WTC11 (cell line): Measurements from ENCODE around the gene CELSR3. TPM values are rescaled to one million over a fixed set of nuclear protein-coding genes. Genes with fewer than 3 reads are reported as not detected.

Experiments used
- ATAC-seq: fragments of 200-7000 bp; cut with Tn5 transposase; 2 replicates; pipeline ENCODE4 v1.10.0; 2021; ENCODE audit warnings: mild to moderate bottlenecking, moderate library complexity
- CTCF ChIA-PET: fragments of 300-600 bp; sonication (Branson Sonifier 250); formaldehyde crosslinking; loops from one replicate; lab custom pipeline; 2021; ENCODE audit warnings: antibody characterized with exemption; lab: Charles Lee
- POLR2A ChIA-PET: fragments of 350-600 bp; sonication (Branson Sonifier 250); formaldehyde crosslinking; loops from one replicate; lab custom pipeline; 2021; ENCODE audit warnings: antibody characterized with exemption; lab: Charles Lee
- DNase-seq: peaks from one replicate; pipeline ENCODE4 v3.0.0; 2021; ENCODE audit warnings: low spot score
- H3K27ac Mint-ChIP-seq: 2 replicates; pipeline ENCODE4 v1.8.0; 2021; ENCODE audit warnings: mixed read lengths
- H3K27me3 Mint-ChIP-seq: 2 replicates; pipeline ENCODE4 v1.8.0; 2021; ENCODE audit warnings: low read depth, mild to moderate bottlenecking, moderate library complexity, mixed read lengths
- H3K36me3 Mint-ChIP-seq: 2 replicates; pipeline ENCODE4 v1.8.0; 2021; ENCODE audit warnings: mixed read lengths
- H3K4me1 Mint-ChIP-seq: 2 replicates; pipeline ENCODE4 v1.8.0; 2022; ENCODE audit warnings: mixed read lengths
- H3K4me3 Mint-ChIP-seq: 2 replicates; pipeline ENCODE4 v1.8.0; 2021; ENCODE audit warnings: mild to moderate bottlenecking, moderate library complexity, mixed read lengths
- H3K9me3 Mint-ChIP-seq: 2 replicates; pipeline ENCODE4 v1.8.0; 2021; ENCODE audit warnings: mixed read lengths
- CBFB ChIP-seq: sonication (generic); formaldehyde crosslinking; IDR thresholded peaks from 2 replicates; pipeline ENCODE4 v1.8.1; 2022; ENCODE audit warnings: mild to moderate bottlenecking, low read depth, missing genetic modification reagents
- CREM ChIP-seq: sonication (generic); formaldehyde crosslinking; IDR thresholded peaks from 2 replicates; pipeline ENCODE4 v1.8.1; 2022; ENCODE audit warnings: mild to moderate bottlenecking, missing genetic modification reagents, moderate library complexity
- GRHL2 ChIP-seq: fragments of 250-450 bp; sonication (Bioruptor Pico); IDR thresholded peaks from 2 replicates; pipeline ENCODE4 v1.8.0; 2022; ENCODE audit warnings: mild to moderate bottlenecking, moderate library complexity; ENCODE audit not compliant: insufficient replicate concordance, severe bottlenecking
- GTF2I ChIP-seq: fragments of 250-450 bp; sonication (Bioruptor Pico); conservative IDR thresholded peaks from 2 replicates; pipeline ENCODE4 v1.4.0; 2021; ENCODE audit warnings: mild to moderate bottlenecking
- HMGA2 ChIP-seq: fragments of 250-450 bp; sonication (Bioruptor Pico); IDR thresholded peaks from 2 replicates; pipeline ENCODE4 v1.4.0; 2021; ENCODE audit warnings: mild to moderate bottlenecking, moderate library complexity
- IRF2 ChIP-seq: sonication (generic); formaldehyde crosslinking; IDR thresholded peaks from 2 replicates; pipeline ENCODE4 v1.8.0; 2022; ENCODE audit warnings: low read depth, missing genetic modification reagents, borderline replicate concordance
- KAT7 ChIP-seq: sonication (generic); formaldehyde crosslinking; IDR thresholded peaks from 2 replicates; pipeline ENCODE4 v1.8.1; 2023; ENCODE audit warnings: missing genetic modification reagents, mild to moderate bottlenecking, borderline replicate concordance
- MXD4 ChIP-seq: fragments of 250-450 bp; sonication (Bioruptor Pico); IDR thresholded peaks from 2 replicates; pipeline ENCODE4 v1.8.0; 2021; ENCODE audit warnings: mild to moderate bottlenecking, moderate library complexity, borderline replicate concordance
- NR3C1 ChIP-seq: sonication (generic); formaldehyde crosslinking; conservative IDR thresholded peaks from 2 replicates; pipeline ENCODE4 v1.8.1; 2023; ENCODE audit warnings: low read depth, mild to moderate bottlenecking, missing genetic modification reagents
- PRRX2 ChIP-seq: fragments of 250-450 bp; sonication (Bioruptor Pico); IDR thresholded peaks from 2 replicates; pipeline ENCODE4 v1.8.0; 2021; ENCODE audit warnings: mild to moderate bottlenecking
- RELA ChIP-seq: sonication (generic); formaldehyde crosslinking; IDR thresholded peaks from 2 replicates; pipeline ENCODE4 v1.8.1; 2022; ENCODE audit warnings: missing genetic modification reagents, mild to moderate bottlenecking, borderline replicate concordance
- SP1 ChIP-seq: sonication (generic); formaldehyde crosslinking; conservative IDR thresholded peaks from 2 replicates; pipeline ENCODE4 v1.8.1; 2022; ENCODE audit warnings: missing genetic modification reagents
- TCF7 ChIP-seq: sonication (generic); formaldehyde crosslinking; IDR thresholded peaks from 2 replicates; pipeline ENCODE4 v1.8.0; 2022; ENCODE audit warnings: mild to moderate bottlenecking, low read depth, missing genetic modification reagents, moderate library complexity
- TEAD1 ChIP-seq: sonication (generic); formaldehyde crosslinking; IDR thresholded peaks from 2 replicates; pipeline ENCODE4 v1.8.0; 2022; ENCODE audit warnings: mild to moderate bottlenecking, missing genetic modification reagents
- TEAD4 ChIP-seq: sonication (generic); formaldehyde crosslinking; IDR thresholded peaks from 2 replicates; pipeline ENCODE4 v1.8.0; 2022; ENCODE audit warnings: mild to moderate bottlenecking, missing genetic modification reagents
- ZNF671 ChIP-seq: fragments of 250-450 bp; sonication (Bioruptor Pico); IDR thresholded peaks from 2 replicates; pipeline ENCODE4 v1.8.0; 2021; ENCODE audit warnings: mild to moderate bottlenecking
- total RNA-seq: library from RNA; stranded (reverse); gene quantifications from 3 replicates; pipeline ENCODE4 v1.2.3, GENCODE V29; 2021
- TF ChIP-seq, protein P1 (sequence below): sonication (generic); formaldehyde crosslinking; conservative IDR thresholded peaks from 2 replicates; pipeline ENCODE4 v1.8.1; 2022; ENCODE audit warnings: mild to moderate bottlenecking, missing genetic modification reagents
- TF ChIP-seq, protein P2 (sequence below): sonication (generic); formaldehyde crosslinking; IDR thresholded peaks from 2 replicates; pipeline ENCODE4 v1.8.1; 2023; ENCODE audit warnings: mild to moderate bottlenecking, missing genetic modification reagents, moderate library complexity
- TF ChIP-seq, protein P3 (sequence below): fragments of 250-450 bp; sonication (Bioruptor Pico); IDR thresholded peaks from 2 replicates; pipeline ENCODE4 v1.9.0; 2021; ENCODE audit warnings: mild to moderate bottlenecking, borderline replicate concordance
- TF ChIP-seq, protein P4 (sequence below): sonication (generic); formaldehyde crosslinking; IDR thresholded peaks from 2 replicates; pipeline ENCODE4 v1.8.1; 2023; ENCODE audit warnings: mild to moderate bottlenecking, missing genetic modification reagents, borderline replicate concordance
- TF ChIP-seq, protein P5 (sequence below): sonication (generic); formaldehyde crosslinking; IDR thresholded peaks from 2 replicates; pipeline ENCODE4 v1.8.1; 2022; ENCODE audit warnings: low read depth, missing genetic modification reagents, borderline replicate concordance

CELSR3 gene
- total RNA-seq, 1 experiment from 2014 or later, result 27.9 TPM

DNA sequence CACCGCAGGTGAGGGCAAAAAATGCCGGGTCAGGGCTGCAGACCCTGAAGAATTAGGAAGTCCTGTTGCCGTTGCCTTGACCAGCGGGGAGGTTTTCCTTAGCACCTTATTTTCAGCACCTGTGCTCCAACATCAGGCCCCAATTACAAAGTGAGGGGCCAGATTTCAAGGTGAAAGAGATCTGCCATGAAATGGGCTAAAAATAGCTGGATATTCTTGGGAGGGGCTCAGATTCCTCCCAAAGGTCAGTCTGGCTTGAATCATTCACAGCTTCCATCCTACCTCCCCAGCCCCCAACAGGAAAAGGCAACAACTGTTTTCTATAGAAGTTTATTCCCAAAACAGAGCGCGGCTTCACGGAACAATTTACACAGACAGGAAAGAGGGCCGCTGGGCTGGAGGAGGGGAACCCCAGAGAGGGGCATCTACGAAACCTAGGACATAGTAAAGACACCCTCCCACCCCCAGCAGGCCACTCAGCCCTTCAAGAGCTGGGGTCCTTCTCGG is 26.5 kb downstream of the CELSR3 start:
- DNase-seq (no peak), ATAC-seq (no peak)
- Mint-ChIP-seq H3K36me3 (peaks cover 20% of the 10 kb centered on the region), H3K9me3 (no peaks in the 10 kb centered on the region), H3K27me3 (no peaks in the 10 kb centered on the region), H3K4me3 (peak overlapping the region; percentile 84), H3K4me1 (peaks cover 32% of the 10 kb centered on the region), H3K27ac (peak overlapping the region; percentile 94)
- TF ChIP-seq TEAD4 (CRISPR knock-in tag) (no peak), TCF7 (CRISPR knock-in tag) (no peak), PRRX2 (CRISPR knock-in tag) (no peak), TEAD1 (CRISPR knock-in tag) (no peak), HMGA2 (CRISPR knock-in tag) (no peak), CREM (CRISPR knock-in tag) (no peak), GRHL2 (CRISPR knock-in tag) (no peak)
- TF ChIP-seq, protein P1, sequence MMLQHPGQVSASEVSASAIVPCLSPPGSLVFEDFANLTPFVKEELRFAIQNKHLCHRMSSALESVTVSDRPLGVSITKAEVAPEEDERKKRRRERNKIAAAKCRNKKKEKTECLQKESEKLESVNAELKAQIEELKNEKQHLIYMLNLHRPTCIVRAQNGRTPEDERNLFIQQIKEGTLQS (CRISPR knock-in tag), result no peak
- TF ChIP-seq, protein P2, sequence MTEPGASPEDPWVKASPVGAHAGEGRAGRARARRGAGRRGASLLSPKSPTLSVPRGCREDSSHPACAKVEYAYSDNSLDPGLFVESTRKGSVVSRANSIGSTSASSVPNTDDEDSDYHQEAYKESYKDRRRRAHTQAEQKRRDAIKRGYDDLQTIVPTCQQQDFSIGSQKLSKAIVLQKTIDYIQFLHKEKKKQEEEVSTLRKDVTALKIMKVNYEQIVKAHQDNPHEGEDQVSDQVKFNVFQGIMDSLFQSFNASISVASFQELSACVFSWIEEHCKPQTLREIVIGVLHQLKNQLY (CRISPR knock-in tag), result no peak
- TF ChIP-seq, protein P3, sequence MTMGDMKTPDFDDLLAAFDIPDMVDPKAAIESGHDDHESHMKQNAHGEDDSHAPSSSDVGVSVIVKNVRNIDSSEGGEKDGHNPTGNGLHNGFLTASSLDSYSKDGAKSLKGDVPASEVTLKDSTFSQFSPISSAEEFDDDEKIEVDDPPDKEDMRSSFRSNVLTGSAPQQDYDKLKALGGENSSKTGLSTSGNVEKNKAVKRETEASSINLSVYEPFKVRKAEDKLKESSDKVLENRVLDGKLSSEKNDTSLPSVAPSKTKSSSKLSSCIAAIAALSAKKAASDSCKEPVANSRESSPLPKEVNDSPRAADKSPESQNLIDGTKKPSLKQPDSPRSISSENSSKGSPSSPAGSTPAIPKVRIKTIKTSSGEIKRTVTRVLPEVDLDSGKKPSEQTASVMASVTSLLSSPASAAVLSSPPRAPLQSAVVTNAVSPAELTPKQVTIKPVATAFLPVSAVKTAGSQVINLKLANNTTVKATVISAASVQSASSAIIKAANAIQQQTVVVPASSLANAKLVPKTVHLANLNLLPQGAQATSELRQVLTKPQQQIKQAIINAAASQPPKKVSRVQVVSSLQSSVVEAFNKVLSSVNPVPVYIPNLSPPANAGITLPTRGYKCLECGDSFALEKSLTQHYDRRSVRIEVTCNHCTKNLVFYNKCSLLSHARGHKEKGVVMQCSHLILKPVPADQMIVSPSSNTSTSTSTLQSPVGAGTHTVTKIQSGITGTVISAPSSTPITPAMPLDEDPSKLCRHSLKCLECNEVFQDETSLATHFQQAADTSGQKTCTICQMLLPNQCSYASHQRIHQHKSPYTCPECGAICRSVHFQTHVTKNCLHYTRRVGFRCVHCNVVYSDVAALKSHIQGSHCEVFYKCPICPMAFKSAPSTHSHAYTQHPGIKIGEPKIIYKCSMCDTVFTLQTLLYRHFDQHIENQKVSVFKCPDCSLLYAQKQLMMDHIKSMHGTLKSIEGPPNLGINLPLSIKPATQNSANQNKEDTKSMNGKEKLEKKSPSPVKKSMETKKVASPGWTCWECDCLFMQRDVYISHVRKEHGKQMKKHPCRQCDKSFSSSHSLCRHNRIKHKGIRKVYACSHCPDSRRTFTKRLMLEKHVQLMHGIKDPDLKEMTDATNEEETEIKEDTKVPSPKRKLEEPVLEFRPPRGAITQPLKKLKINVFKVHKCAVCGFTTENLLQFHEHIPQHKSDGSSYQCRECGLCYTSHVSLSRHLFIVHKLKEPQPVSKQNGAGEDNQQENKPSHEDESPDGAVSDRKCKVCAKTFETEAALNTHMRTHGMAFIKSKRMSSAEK (CRISPR knock-in tag), result no peak
- ChIA-PET POLR2A (interaction anchor here (0.8 to 2.7 kb wide), 10 partner anchors 13 to 371 kb away, joined by 3 to 41 read pairs (median 6); partner anchors contain the start of genes CELSR3, IP6K2, PFKFB4 and TMEM89), CTCF (interaction anchor here (0.5 to 3.6 kb wide), 45 partner anchors 9 to 939 kb away, joined by 3 to 51 read pairs (median 6); partner anchors contain the start of genes ATRIP, CCDC51, CELSR3 and IP6K2)

DNA sequence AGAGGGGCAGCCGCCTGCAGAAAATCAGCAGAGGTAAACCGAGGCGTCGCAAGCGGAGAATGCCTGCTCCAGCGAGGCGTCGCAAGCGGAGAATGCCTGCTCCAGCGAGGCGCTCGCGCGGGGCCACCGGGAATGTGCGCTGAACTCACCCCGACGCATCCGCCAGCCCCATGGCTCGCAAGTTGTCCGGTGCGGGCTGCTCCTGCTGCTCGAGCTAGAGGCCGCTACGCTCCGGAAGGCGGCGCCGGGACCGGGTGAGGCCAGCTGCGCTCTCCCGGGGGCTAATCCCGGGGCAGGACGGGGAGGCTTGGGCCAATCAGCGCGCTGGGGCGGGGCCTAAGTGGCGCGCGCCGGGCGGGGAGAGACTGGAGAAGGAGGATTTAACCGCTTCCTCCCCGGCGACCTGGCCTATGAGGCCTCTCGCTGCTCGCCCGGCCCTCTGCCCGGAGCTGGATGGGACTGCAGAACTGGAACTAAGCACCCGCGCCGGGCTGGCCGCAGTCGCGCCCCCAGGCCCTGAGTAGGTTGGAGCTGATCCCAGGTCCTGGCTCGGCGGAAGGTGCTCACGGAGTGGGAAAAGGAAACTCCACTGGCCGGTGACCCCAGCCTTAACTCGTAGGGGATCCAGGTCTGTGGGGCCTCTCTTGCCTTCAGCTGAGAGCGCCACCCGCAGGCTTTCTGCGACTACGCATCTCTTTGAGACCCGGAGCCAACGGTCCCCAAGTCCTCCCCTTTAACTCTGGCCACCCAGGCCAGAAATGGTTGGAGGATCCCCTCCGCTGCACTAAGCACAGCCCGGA is 27.3 kb downstream of the CELSR3 start, which contains the start of gene SLC26A6:
TSS of gene SLC26A6 (minus strand) at position 240 of the 800 bp plus-strand sequence. CDS start at position 172, 68 bp downstream.
- H3K4me3 Mint-ChIP-seq, result peak within 1 kb of the TSS; percentile 84
- peaks cover 21% of the 10 kb centered on the region for H3K36me3 Mint-ChIP-seq
- H3K9me3 Mint-ChIP-seq, result no peaks in the 10 kb centered on the region
- H3K4me1 Mint-ChIP-seq, result peaks cover 32% of the 10 kb centered on the region
- ChIA-PET POLR2A (interaction anchor here (0.5 to 2.7 kb wide), 14 partner anchors 12 to 372 kb away, joined by 3 to 41 read pairs (median 4); partner anchors contain the start of genes CELSR3, IP6K2, PFKFB4 and TMEM89), CTCF (interaction anchor here (0.5 to 3.6 kb wide), 53 partner anchors 10 to 939 kb away, joined by 3 to 51 read pairs (median 5); partner anchors contain the start of genes ATRIP, CCDC51, CELSR3 and COL7A1)
- DNase-seq (peak; percentile 99), ATAC-seq (peak; percentile 91)
- H3K27me3 Mint-ChIP-seq, result no peaks in the 10 kb centered on the region
- H3K27ac Mint-ChIP-seq, result peak within 1 kb of the TSS; percentile 94
- TF ChIP-seq, protein P4, sequence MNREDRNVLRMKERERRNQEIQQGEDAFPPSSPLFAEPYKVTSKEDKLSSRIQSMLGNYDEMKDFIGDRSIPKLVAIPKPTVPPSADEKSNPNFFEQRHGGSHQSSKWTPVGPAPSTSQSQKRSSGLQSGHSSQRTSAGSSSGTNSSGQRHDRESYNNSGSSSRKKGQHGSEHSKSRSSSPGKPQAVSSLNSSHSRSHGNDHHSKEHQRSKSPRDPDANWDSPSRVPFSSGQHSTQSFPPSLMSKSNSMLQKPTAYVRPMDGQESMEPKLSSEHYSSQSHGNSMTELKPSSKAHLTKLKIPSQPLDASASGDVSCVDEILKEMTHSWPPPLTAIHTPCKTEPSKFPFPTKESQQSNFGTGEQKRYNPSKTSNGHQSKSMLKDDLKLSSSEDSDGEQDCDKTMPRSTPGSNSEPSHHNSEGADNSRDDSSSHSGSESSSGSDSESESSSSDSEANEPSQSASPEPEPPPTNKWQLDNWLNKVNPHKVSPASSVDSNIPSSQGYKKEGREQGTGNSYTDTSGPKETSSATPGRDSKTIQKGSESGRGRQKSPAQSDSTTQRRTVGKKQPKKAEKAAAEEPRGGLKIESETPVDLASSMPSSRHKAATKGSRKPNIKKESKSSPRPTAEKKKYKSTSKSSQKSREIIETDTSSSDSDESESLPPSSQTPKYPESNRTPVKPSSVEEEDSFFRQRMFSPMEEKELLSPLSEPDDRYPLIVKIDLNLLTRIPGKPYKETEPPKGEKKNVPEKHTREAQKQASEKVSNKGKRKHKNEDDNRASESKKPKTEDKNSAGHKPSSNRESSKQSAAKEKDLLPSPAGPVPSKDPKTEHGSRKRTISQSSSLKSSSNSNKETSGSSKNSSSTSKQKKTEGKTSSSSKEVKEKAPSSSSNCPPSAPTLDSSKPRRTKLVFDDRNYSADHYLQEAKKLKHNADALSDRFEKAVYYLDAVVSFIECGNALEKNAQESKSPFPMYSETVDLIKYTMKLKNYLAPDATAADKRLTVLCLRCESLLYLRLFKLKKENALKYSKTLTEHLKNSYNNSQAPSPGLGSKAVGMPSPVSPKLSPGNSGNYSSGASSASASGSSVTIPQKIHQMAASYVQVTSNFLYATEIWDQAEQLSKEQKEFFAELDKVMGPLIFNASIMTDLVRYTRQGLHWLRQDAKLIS (CRISPR knock-in tag), result no peak
- no peak for TF ChIP-seq CBFB (CRISPR knock-in tag)
- no peak; the same call in 1 of the 2 replicates for TF ChIP-seq NR3C1 (CRISPR knock-in tag)
- peak; percentile 93; the same call in 1 of the 2 replicates for TF ChIP-seq KAT7 (CRISPR knock-in tag)
- peak; percentile 88 for TF ChIP-seq SP1 (CRISPR knock-in tag)
- no peak for TF ChIP-seq ZNF671 (CRISPR knock-in tag)
- no peak for TF ChIP-seq PRRX2 (CRISPR knock-in tag)
- TF ChIP-seq RELA (CRISPR knock-in tag), result no peak; the same call in 1 of the 2 replicates
- 0 out of 2 replicates have a peak, but pooled peaks have one; percentile 14 for TF ChIP-seq GTF2I (CRISPR knock-in tag)
- TF ChIP-seq IRF2 (CRISPR knock-in tag), result no peak; the same call in 1 of the 2 replicates
- TF ChIP-seq MXD4 (CRISPR knock-in tag), result no peak
- TF ChIP-seq, protein P5, sequence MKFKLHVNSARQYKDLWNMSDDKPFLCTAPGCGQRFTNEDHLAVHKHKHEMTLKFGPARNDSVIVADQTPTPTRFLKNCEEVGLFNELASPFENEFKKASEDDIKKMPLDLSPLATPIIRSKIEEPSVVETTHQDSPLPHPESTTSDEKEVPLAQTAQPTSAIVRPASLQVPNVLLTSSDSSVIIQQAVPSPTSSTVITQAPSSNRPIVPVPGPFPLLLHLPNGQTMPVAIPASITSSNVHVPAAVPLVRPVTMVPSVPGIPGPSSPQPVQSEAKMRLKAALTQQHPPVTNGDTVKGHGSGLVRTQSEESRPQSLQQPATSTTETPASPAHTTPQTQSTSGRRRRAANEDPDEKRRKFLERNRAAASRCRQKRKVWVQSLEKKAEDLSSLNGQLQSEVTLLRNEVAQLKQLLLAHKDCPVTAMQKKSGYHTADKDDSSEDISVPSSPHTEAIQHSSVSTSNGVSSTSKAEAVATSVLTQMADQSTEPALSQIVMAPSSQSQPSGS, result no peak
- TF ChIP-seq TEAD4 (CRISPR knock-in tag), result no peak
